ACHN (cell line): ENCODE results near the gene MAPK8.
"Not testable (repeated sequence)": the region's sequence is repeated elsewhere in the genome, so short reads cannot be mapped to it uniquely, and the experiment has no call there.

ENCODE experiments used
- DNase-seq: peaks from one replicate; pipeline ENCODE4 v3.0.0-alpha.2; 2015
- in situ Hi-C: cut with HindIII; loops from 2 replicates; pipeline ENCODE4 v1.10.0; 2017; ENCODE audit warnings: low sequenced_read_pairs, low pct_ligation_motif_present, low pct_unique_long_range_greater_than_20kb

The MAPK8 gene

GRCh38 chr10:48399551-48399950 lies 93.1 kb downstream of the MAPK8 start:
- DNase-seq, result no peak
- in situ Hi-C loops, result no loop called here

- no peak for DNase-seq
- in situ Hi-C loops, result no loop called here
Measured at GRCh38 chr10:48400129-48400849, 93.8 kb downstream of the MAPK8 start.

GRCh38 chr10:48400850-48401220 lies 94.4 kb downstream of the MAPK8 start:
- no peak for DNase-seq
- in situ Hi-C loops, result no loop called here

- in situ Hi-C loops, result no loop called here
- DNase-seq, result no peak
Measured at GRCh38 chr10:48404646-48405045, 98.2 kb downstream of the MAPK8 start.

GRCh38 chr10:48406204-48406603 lies 99.7 kb downstream of the MAPK8 start:
- in situ Hi-C loops, result no loop called here
- DNase-seq, result peak; percentile 94

- in situ Hi-C loops, result no loop called here
- DNase-seq, result no peak
Measured at GRCh38 chr10:48406658-48407057, 100.2 kb downstream of the MAPK8 start.

GRCh38 chr10:48410503-48410902 lies 104.0 kb downstream of the MAPK8 start:
- no peak for DNase-seq
- in situ Hi-C loops, result no loop called here

GRCh38 chr10:48411510-48411909 lies 105.0 kb downstream of the MAPK8 start:
- no peak for DNase-seq

GRCh38 chr10:48412081-48412480 lies 105.6 kb downstream of the MAPK8 start:
- DNase-seq, result no peak
- in situ Hi-C loops, result no loop called here

More at GRCh38 chr10:48411510-48411909, 105.0 kb downstream of the MAPK8 start:
- in situ Hi-C loops, result no loop called here

GRCh38 chr10:48412933-48413332 lies 106.5 kb downstream of the MAPK8 start:
- in situ Hi-C loops, result no loop called here

GRCh38 chr10:48414160-48414559 lies 107.7 kb downstream of the MAPK8 start:
- in situ Hi-C loops, result no loop called here
- DNase-seq, result no peak

More at GRCh38 chr10:48412933-48413332, 106.5 kb downstream of the MAPK8 start:
- DNase-seq, result no peak

- in situ Hi-C loops, result no loop called here
- DNase-seq, result no peak
Measured at GRCh38 chr10:48414778-48415177, 108.3 kb downstream of the MAPK8 start.

- in situ Hi-C loops, result no loop called here
- no peak for DNase-seq
Measured at GRCh38 chr10:48416584-48417232, 110.2 kb downstream of the MAPK8 start.

- no peak for DNase-seq
Measured at GRCh38 chr10:48417374-48417773, 110.9 kb downstream of the MAPK8 start.

GRCh38 chr10:48418189-48418788 lies 111.8 kb downstream of the MAPK8 start:
- in situ Hi-C loops, result no loop called here

More at GRCh38 chr10:48417374-48417773, 110.9 kb downstream of the MAPK8 start:
- in situ Hi-C loops, result no loop called here

GRCh38 chr10:48419714-48420113 lies 113.2 kb downstream of the MAPK8 start:
- in situ Hi-C loops, result no loop called here
- DNase-seq, result no peak

More at GRCh38 chr10:48418189-48418788, 111.8 kb downstream of the MAPK8 start:
- DNase-seq, result no peak

- DNase-seq, in situ Hi-C loops: not testable (repeated sequence)
Measured at GRCh38 chr10:48421862-48422261, 115.4 kb downstream of the MAPK8 start.

GRCh38 chr10:48423884-48424283 lies 117.4 kb downstream of the MAPK8 start:
- in situ Hi-C loops, result no loop called here

GRCh38 chr10:48428896-48429295 lies 122.4 kb downstream of the MAPK8 start:
- DNase-seq, result no peak
- in situ Hi-C loops, result no loop called here

More at GRCh38 chr10:48423884-48424283, 117.4 kb downstream of the MAPK8 start:
- DNase-seq, result no peak

GRCh38 chr10:48429309-48429708 lies 122.8 kb downstream of the MAPK8 start:
- in situ Hi-C loops, result no loop called here
- no peak for DNase-seq
